HepG2 (cell line): Measurements from ENCODE around the gene TNS1. TPM values are rescaled to one million over a fixed set of nuclear protein-coding genes. Genes with fewer than 3 reads are reported as not detected.

Experiments used
- ATAC-seq: fragments of 200-7000 bp; cut with Tn5 transposase; 3 replicates; pipeline ENCODE4 v1.9.1; 2020; ENCODE audit warnings: mild to moderate bottlenecking, moderate library complexity
- BruUV-seq: library from RNA; stranded (reverse); fragments of 400-500 nt; replicated peaks from 2 replicates; lab custom pipeline; 2021; lab: Mats Ljungman, UMichigan
- CTCF ChIA-PET: fragments of 300-600 bp; formaldehyde crosslinking; extraction: SDS; loops from one replicate; lab custom pipeline; 2021; ENCODE audit warnings: low total read pairs, inconsistent platforms, low intra/inter-chr PET ratio; lab: Yijun Ruan, JAX
- POLR2A ChIA-PET: fragments of 350-600 bp; sonication (Branson Sonifier 250); formaldehyde crosslinking; loops from one replicate; lab custom pipeline; 2020; ENCODE audit warnings: antibody characterized with exemption, inconsistent platforms; lab: Yijun Ruan, JAX
- DNase-seq: peaks from one replicate; pipeline ENCODE4 v3.0.0-alpha.2; 2015; ENCODE audit warnings: low spot score
- FAIRE-seq: peaks from 3 replicates; lab custom pipeline; 2011; peaks lifted over from hg19 to GRCh38; lab: Jason Lieb, UNC
- H2AFZ ChIP-seq: one replicate; pipeline ENCODE4 v1.6.1; 2011; ENCODE audit warnings: low read length, inconsistent platforms
- H3K27ac ChIP-seq: fragments of 300-600 bp; 3 replicates; pipeline ENCODE4 v1.8.0; 2011; ENCODE audit warnings: mixed run types, mild to moderate bottlenecking, mixed read lengths, low read length, inconsistent platforms; ENCODE audit not compliant: insufficient read depth; ENCODE audit errors: extremely low read length
- H3K27me3 ChIP-seq, 2 experiments: fragments of 200-600 bp in 1 of 2; 2 replicates in 1 of 2; 3 replicates in 1 of 2; pipeline versions ENCODE4 v1.6.0 to v1.8.0; 2011; ENCODE audit warnings: low read length in 2 of 2, mild to moderate bottlenecking in 2 of 2, moderate library complexity in 2 of 2, inconsistent platforms in 1 of 2; ENCODE audit not compliant: insufficient read depth in 2 of 2, control insufficient read depth in 1 of 2
- H3K36me3 ChIP-seq, 2 experiments: fragments of 200-600 bp in 1 of 2; replicated peaks in 1 of 2; 2 replicates in 1 of 2; 3 replicates in 1 of 2; pipeline versions ENCODE4 v1.5.1 to v1.8.0; 2011; ENCODE audit warnings: low read length in 2 of 2, inconsistent platforms in 1 of 2; ENCODE audit not compliant: insufficient read depth in 2 of 2, control insufficient read depth in 1 of 2
- H3K4me1 ChIP-seq: 2 replicates; pipeline ENCODE4 v1.5.1; 2012; ENCODE audit warnings: low read length, inconsistent platforms; ENCODE audit not compliant: insufficient read depth
- H3K4me2 ChIP-seq: 2 replicates; pipeline ENCODE4 v1.6.0; 2011; ENCODE audit warnings: low read depth, low read length, inconsistent platforms
- H3K4me3 ChIP-seq, 3 experiments: fragments of 200-600 bp in 1 of 3; sonication (generic), shearing (Covaris generic) in 1 of 3; replicated peaks in 1 of 3; 2 replicates each; pipeline ENCODE4 v1.5.1; 2011 to 2016; ENCODE audit warnings: low read length in 3 of 3, inconsistent platforms in 2 of 3, low read depth in 2 of 3, mild to moderate bottlenecking in 2 of 3, control low read depth in 1 of 3, mixed read lengths in 1 of 3; ENCODE audit not compliant: insufficient read depth in 1 of 3
- H3K79me2 ChIP-seq: one replicate; pipeline ENCODE4 v1.6.1; 2011; ENCODE audit warnings: low read length, inconsistent platforms; ENCODE audit not compliant: insufficient read depth
- H3K9ac ChIP-seq: 2 replicates; pipeline ENCODE4 v1.6.0; 2011; ENCODE audit warnings: mild to moderate bottlenecking, low read depth, low read length, inconsistent platforms; ENCODE audit not compliant: insufficient read depth
- H3K9me3 ChIP-seq: 2 replicates; pipeline ENCODE4 v1.5.1; 2012; ENCODE audit warnings: mild to moderate bottlenecking, low read length
- H4K20me1 ChIP-seq: 2 replicates; pipeline ENCODE4 v1.6.0; 2011; ENCODE audit warnings: inconsistent platforms, mild to moderate bottlenecking, low read length, moderate library complexity; ENCODE audit not compliant: insufficient read depth
- ATF1 ChIP-seq: IDR thresholded peaks from 2 replicates; pipeline ENCODE4 v1.6.1; 2016; ENCODE audit warnings: mild to moderate bottlenecking, control low read depth
- KLF9 ChIP-seq: IDR thresholded peaks from 2 replicates; pipeline ENCODE4 v1.6.1; 2016; ENCODE audit warnings: low read depth
- MAF1 ChIP-seq: sonication (generic); formaldehyde crosslinking; IDR thresholded peaks from 2 replicates; pipeline ENCODE4 v1.5.0; 2020; ENCODE audit warnings: missing genetic modification reagents, borderline replicate concordance
- PRMT3 ChIP-seq: sonication (generic); formaldehyde crosslinking; IDR thresholded peaks from 2 replicates; pipeline ENCODE4 v1.8.1; 2022; ENCODE audit warnings: low read depth, mild to moderate bottlenecking, moderate library complexity, missing genetic modification reagents, borderline replicate concordance
- ZNF292 ChIP-seq: sonication (generic); formaldehyde crosslinking; IDR thresholded peaks from 2 replicates; pipeline ENCODE4 v1.8.1; 2022; ENCODE audit warnings: mild to moderate bottlenecking, low read depth, missing genetic modification reagents, borderline replicate concordance
- ZSCAN12 ChIP-seq: sonication (generic); formaldehyde crosslinking; IDR thresholded peaks from 2 replicates; pipeline ENCODE4 v1.9.0; 2021; ENCODE audit warnings: mild to moderate bottlenecking, missing genetic modification reagents
- ZSCAN31 ChIP-seq: sonication (generic); formaldehyde crosslinking; IDR thresholded peaks from 2 replicates; pipeline ENCODE4 v1.5.0; 2020; ENCODE audit warnings: low read depth, mild to moderate bottlenecking, missing genetic modification reagents
- WGBS: methylation state at CpG from one replicate; pipeline ENCODE4 v1.1.6; 2017; ENCODE audit warnings: low lambda C conversion rate; 5-methylcytosine and 5-hydroxymethylcytosine counted together
- in situ Hi-C: cut with HindIII; loops from 2 replicates; pipeline ENCODE4 v1.10.0; 2017; ENCODE audit warnings: low pct_unique_long_range_greater_than_20kb; ENCODE audit not compliant: extremely low pct_ligation_motif_present
- intact Hi-C: fragments of 100-400 bp; cut with micrococcal nuclease; formaldehyde crosslinking; loops from one replicate; pipeline ENCODE4 v1.10.0; 2022; ENCODE audit not compliant: unreplicated experiment
- polyA plus RNA-seq, 8 experiments: library from polyadenylated mRNA; depleted of rRNA in 3 of 8; stranded (reverse) in 7 of 8; unstranded in 1 of 8; fragments of >200 nt; fragmentation: Illumina TruSeq in 4 of 8; extraction: Trizol in 4 of 8; gene quantifications; 2 replicates each; pipeline versions ENCODE4 v1.2.1 to v1.2.3, GENCODE V29; 2011 to 2016; ENCODE audit warnings: low read depth in 4 of 8, missing spikeins in 1 of 8, mixed read lengths in 1 of 8; ENCODE audit not compliant: insufficient read depth in 1 of 8
- total RNA-seq, 5 experiments: library from RNA; depleted of rRNA; stranded (reverse); fragments of >200 nt; fragmentation: Illumina TruSeq; extraction: Trizol; gene quantifications; 2 replicates each; pipeline ENCODE4 v1.2.3, GENCODE V29; 2016; ENCODE audit warnings: low read depth in 1 of 5
- TF ChIP-seq, protein P1 (sequence below): sonication (generic); formaldehyde crosslinking; IDR thresholded peaks from 2 replicates; pipeline ENCODE4 v1.5.0; 2020; ENCODE audit warnings: mild to moderate bottlenecking, low read depth, missing genetic modification reagents, borderline replicate concordance

The TNS1 gene
- total and polyA plus RNA-seq, 2 of the 13 experiments (the other 11 are each of a cell fraction or from before 2014, with no cell fraction given): 1.9 to 118 TPM

GRCh38 chr2:218022851-218023530, 20.2 kb upstream of the TNS1 start:
- no peak for DNase-seq
- H3K79me2 ChIP-seq: no peaks in the 10 kb centered on the region
- H3K27me3 ChIP-seq: peaks cover 5 to 59% of the 10 kb centered on the region in 2 experiments; a peak in 4 of 5 replicates
- no TSS peak for BruUV-seq
- H3K27ac ChIP-seq: no peak overlapping the region
- ATAC-seq: no peak
- no peak for FAIRE-seq
- H3K9me3 ChIP-seq: no peaks in the 10 kb centered on the region
- 7% methylated on average over 7 of the region's 7 CpGs for WGBS
- H4K20me1 ChIP-seq: no peaks in the 10 kb centered on the region
- TF ChIP-seq ZNF292 (CRISPR knock-in tag): no peak
- no peak for TF ChIP-seq KLF9 (CRISPR knock-in tag)
- POLR2A ChIA-PET: no interaction called here
- no peak overlapping the region for H2AFZ ChIP-seq
- no peak overlapping the region for H3K4me3 ChIP-seq
- H3K4me2 ChIP-seq: no peak overlapping the region
- intact Hi-C loops: no loop called here
- H3K36me3 ChIP-seq: no peaks in the 10 kb centered on the region
- H3K9ac ChIP-seq: no peak overlapping the region
- CTCF ChIA-PET: no interaction called here
- in situ Hi-C loops: no loop called here
- H3K4me1 ChIP-seq: no peaks in the 10 kb centered on the region

GRCh38 chr2:218022131-218022850, 19.5 kb upstream of the TNS1 start:
- no peaks in the 10 kb centered on the region for H4K20me1 ChIP-seq
- H3K4me1 ChIP-seq: no peaks in the 10 kb centered on the region
- no peak overlapping the region for H3K4me2 ChIP-seq
- no peaks in the 10 kb centered on the region for H3K79me2 ChIP-seq
- ChIA-PET POLR2A (no interaction called here), CTCF (no interaction called here)
- intact Hi-C loops: no loop called here
- H3K27ac ChIP-seq: no peak overlapping the region
- H3K9ac ChIP-seq: no peak overlapping the region
- H2AFZ ChIP-seq: no peak overlapping the region
- no peaks in the 10 kb centered on the region for H3K36me3 ChIP-seq
- no peak for FAIRE-seq
- no peaks in the 10 kb centered on the region for H3K9me3 ChIP-seq
- no peak for ATAC-seq
- H3K27me3 ChIP-seq: peaks cover 3 to 58% of the 10 kb centered on the region in 2 experiments; a peak in 4 of 5 replicates
- 34% methylated on average over 10 of the region's 10 CpGs for WGBS
- TF ChIP-seq ATF1 (CRISPR knock-in tag): no peak
- TF ChIP-seq ZSCAN12 (CRISPR knock-in tag): no peak
- no peak for TF ChIP-seq MAF1
- TF ChIP-seq, protein P1, sequence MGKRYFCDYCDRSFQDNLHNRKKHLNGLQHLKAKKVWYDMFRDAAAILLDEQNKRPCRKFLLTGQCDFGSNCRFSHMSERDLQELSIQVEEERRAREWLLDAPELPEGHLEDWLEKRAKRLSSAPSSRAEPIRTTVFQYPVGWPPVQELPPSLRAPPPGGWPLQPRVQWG: no peak
- no peak for TF ChIP-seq PRMT3 (CRISPR knock-in tag)
- no peak for TF ChIP-seq ZSCAN31 (CRISPR knock-in tag)
- BruUV-seq: no TSS peak
- in situ Hi-C loops: no loop called here
- no peak overlapping the region for H3K4me3 ChIP-seq
- DNase-seq: no peak
